Fibroblast of lung (primary cell): Measurements from ENCODE around the gene FGGY.
"Not testable (repeated sequence)": the region's sequence is repeated elsewhere in the genome, so short reads cannot be mapped to it uniquely, and the experiment has no call there.

ENCODE experiments used
- CTCF ChIP-seq, 2 donors: IDR thresholded peaks in 1 of 2; conservative IDR thresholded peaks in 1 of 2; 1 replicate in 1 of 2; 2 replicates in 1 of 2; pipeline ENCODE4 v1.5.1; 2011 to 2012; ENCODE audit warnings: low read length in 2 of 2, control low read depth in 1 of 2, inconsistent platforms in 1 of 2, low read depth in 1 of 2, mild to moderate bottlenecking in 1 of 2
- EZH2 ChIP-seq: IDR thresholded peaks from 2 replicates; pipeline ENCODE4 v1.5.1; 2012; ENCODE audit warnings: low read length, control low read depth, mild to moderate bottlenecking; ENCODE audit errors: missing control alignments

GRCh38 chr1:59496156-59496555, 199.3 kb downstream of the FGGY start:
- TF ChIP-seq CTCF (conservative IDR thresholded peaks at IDR 0.05 in 1 of 2, IDR thresholded peaks at IDR 0.05 in 1 of 2; ENCODE audit: low read depth in 1 of 2, low read length in 2 of 2); EZH2: not testable (repeated sequence)
